BLaER1 treated with 17β-estradiol and CSF1 and Interleukin-3, amounts not matched to agents 10 nM and 100 nM (cell line): ENCODE measurements around the gene AGO4.
"Not testable (repeated sequence)": the region's sequence is repeated elsewhere in the genome, so short reads cannot be mapped to it uniquely, and the experiment has no call there.

Source experiments
- H3K27ac ChIP-seq, 11 experiments: shearing (Covaris generic); formaldehyde crosslinking; 2 replicates each; pipeline ENCODE4 v1.8.1; 2022
- H3K27me3 ChIP-seq, 11 experiments: shearing (Covaris generic); formaldehyde crosslinking; 2 replicates each; pipeline ENCODE4 v1.8.1; 2022
- H3K36me3 ChIP-seq, 11 experiments: shearing (Covaris generic); formaldehyde crosslinking; 2 replicates each; pipeline ENCODE4 v1.8.1; 2022
- H3K4me1 ChIP-seq, 10 experiments: shearing (Covaris generic); formaldehyde crosslinking; 2 replicates each; pipeline ENCODE4 v1.8.1; 2022
- H3K4me2 ChIP-seq, 11 experiments: shearing (Covaris generic); formaldehyde crosslinking; 2 replicates each; pipeline ENCODE4 v1.8.1; 2022
- H3K4me3 ChIP-seq, 10 experiments: shearing (Covaris generic); formaldehyde crosslinking; 2 replicates each; pipeline ENCODE4 v1.8.1; 2022
- H3K9ac ChIP-seq, 11 experiments: shearing (Covaris generic); formaldehyde crosslinking; 2 replicates each; pipeline ENCODE4 v1.8.1; 2022
- H3K9me3 ChIP-seq, 11 experiments: shearing (Covaris generic); formaldehyde crosslinking; replicated peaks in 1 of 11; 2 replicates each; pipeline ENCODE4 v1.8.1; 2022
- H4K20me1 ChIP-seq, 11 experiments: shearing (Covaris generic); formaldehyde crosslinking; 2 replicates each; pipeline ENCODE4 v1.8.1; 2022
- Cebpa-rat ChIP-seq, 11 experiments: shearing (Covaris generic); IDR thresholded peaks; 2 replicates each; pipeline ENCODE4 v1.8.1; 2022

Gene AGO4

DNA sequence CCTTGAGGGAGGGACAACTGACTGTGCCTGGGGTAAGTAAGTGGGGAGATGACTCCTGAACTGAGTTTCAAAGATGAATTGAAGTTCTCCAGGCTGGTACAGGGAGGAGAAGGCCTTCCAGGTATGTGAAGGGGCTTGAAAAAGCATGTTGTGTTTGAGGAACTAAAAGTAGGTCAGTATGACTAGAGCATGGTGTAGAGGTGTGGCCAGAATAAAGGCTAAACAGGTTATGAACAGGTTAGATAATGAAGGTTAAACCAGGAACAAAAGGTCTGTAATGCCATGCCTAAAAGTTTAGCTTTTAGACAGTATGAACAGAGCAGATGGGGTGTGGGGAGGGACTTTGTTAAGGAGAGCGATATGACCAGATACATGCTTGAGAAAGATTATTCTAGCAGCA lies 30.7 kb upstream of the AGO4 start:
- no peak for TF ChIP-seq Cebpa-rat (IDR thresholded peaks at IDR 0.05)
- no peak overlapping the region for H3K27ac ChIP-seq
- H3K9me3 ChIP-seq: no peaks in the 10 kb centered on the region
- H3K4me2 ChIP-seq: no peak overlapping the region
- H3K27me3 ChIP-seq: no peaks in the 10 kb centered on the region
- H3K36me3 ChIP-seq: no peaks in the 10 kb centered on the region
- no peaks in the 10 kb centered on the region for H4K20me1 ChIP-seq
- H3K9ac ChIP-seq: no peak overlapping the region
- no peak overlapping the region for H3K4me3 ChIP-seq
- H3K4me1 ChIP-seq: peaks cover 0 to 7% (median 4%) of the 10 kb centered on the region in 10 experiments; a peak in 5 of 20 replicates

DNA sequence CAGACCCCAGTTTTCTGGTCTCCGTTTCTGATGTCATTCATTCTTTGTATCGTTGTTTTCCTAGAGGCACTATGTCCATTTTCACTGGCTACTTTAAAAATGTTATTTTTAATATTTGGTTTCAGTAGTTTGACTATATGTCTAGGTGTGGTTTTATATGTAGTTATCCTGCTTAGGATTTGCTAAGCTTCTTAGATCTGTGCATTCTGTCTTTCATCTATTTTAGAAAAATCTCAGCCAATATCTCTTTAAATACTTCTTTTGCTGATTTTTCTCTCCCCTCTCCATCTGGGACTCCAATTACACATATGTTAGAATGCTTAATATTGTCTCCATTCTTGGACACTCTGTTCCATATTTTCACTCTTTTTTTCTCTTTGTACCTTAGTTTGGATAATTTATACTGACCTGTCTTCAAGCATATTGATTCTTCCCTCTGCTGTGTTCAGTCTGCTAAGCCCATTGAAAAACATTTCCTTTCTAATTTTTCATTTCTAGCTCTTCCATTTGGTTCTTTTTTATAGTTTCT lies 24.7 kb upstream of the AGO4 start:
- peaks cover 0 to 10% (median 0%) of the 10 kb centered on the region in 10 experiments; a peak in 2 of 20 replicates for H3K4me1 ChIP-seq
- TF ChIP-seq Cebpa-rat (IDR thresholded peaks at IDR 0.05): no peak
- no peaks in the 10 kb centered on the region for H3K9me3 ChIP-seq
- no peak overlapping the region for H3K27ac ChIP-seq
- H3K27me3 ChIP-seq: no peaks in the 10 kb centered on the region
- no peak overlapping the region for H3K9ac ChIP-seq
- H3K4me3 ChIP-seq: no peak overlapping the region
- no peaks in the 10 kb centered on the region for H3K36me3 ChIP-seq
- no peak overlapping the region for H3K4me2 ChIP-seq
- H4K20me1 ChIP-seq: no peaks in the 10 kb centered on the region

DNA sequence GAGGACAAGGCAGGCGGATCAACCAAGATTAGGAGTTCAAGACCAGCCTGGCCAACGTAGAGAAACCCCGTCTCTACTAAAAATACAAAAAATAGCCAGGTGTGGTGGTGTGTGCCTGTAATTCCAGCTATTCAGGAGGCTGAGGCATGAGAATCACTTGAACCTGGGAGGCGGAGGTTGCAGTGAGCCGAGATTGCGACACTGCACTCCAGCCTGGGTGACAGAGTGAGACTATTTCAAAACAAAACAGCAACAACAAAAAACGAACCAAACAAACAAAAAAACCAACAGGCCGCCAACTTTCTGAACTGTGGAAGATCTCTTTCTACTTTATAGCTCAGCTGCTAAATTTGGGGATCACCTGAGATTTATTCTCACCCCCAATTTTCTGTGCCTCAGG lies 23.5 kb upstream of the AGO4 start:
- not testable (repeated sequence) for H3K4me3 ChIP-seq, H3K9me3 ChIP-seq, H3K4me2 ChIP-seq, H3K27ac ChIP-seq, H4K20me1 ChIP-seq, H3K36me3 ChIP-seq, H3K9ac ChIP-seq, H3K27me3 ChIP-seq
- peak in 4 of 11 experiments; percentile 28 to 65 (median 36); a peak in 3 of 22 replicates for TF ChIP-seq Cebpa-rat (IDR thresholded peaks at IDR 0.05)
- H3K4me1 ChIP-seq: peaks cover 0 to 10% (median 0%) of the 10 kb centered on the region in 10 experiments; a peak in 2 of 20 replicates

DNA sequence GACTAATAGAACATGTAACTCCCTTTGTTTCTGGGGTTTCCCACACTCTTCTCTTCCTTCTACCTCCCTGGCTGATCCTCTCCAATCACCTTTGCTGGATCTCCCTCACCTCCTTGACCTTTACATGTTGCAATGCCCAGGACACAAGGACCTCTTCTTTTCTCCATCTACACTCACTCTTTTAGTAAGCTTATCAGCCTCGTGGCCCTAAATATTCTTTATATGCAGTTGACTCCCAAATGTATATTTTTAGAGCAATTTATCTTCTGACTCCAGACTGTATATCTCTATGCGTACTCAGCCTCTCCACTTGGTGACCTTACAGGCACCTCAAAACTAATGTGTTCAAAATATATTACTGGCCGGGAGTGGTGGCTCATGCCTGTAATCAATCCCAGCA lies 19.7 kb upstream of the AGO4 start:
- H3K27me3 ChIP-seq: no peaks in the 10 kb centered on the region
- H3K36me3 ChIP-seq: no peaks in the 10 kb centered on the region
- H3K4me1 ChIP-seq: peaks cover 0 to 10% (median 0%) of the 10 kb centered on the region in 10 experiments; a peak in 2 of 20 replicates
- H3K4me2 ChIP-seq: no peak overlapping the region
- H3K4me3 ChIP-seq: no peak overlapping the region
- H3K27ac ChIP-seq: no peak overlapping the region
- no peaks in the 10 kb centered on the region for H4K20me1 ChIP-seq
- H3K9me3 ChIP-seq: no peaks in the 10 kb centered on the region
- H3K9ac ChIP-seq: no peak overlapping the region
- no peak for TF ChIP-seq Cebpa-rat (IDR thresholded peaks at IDR 0.05)

DNA sequence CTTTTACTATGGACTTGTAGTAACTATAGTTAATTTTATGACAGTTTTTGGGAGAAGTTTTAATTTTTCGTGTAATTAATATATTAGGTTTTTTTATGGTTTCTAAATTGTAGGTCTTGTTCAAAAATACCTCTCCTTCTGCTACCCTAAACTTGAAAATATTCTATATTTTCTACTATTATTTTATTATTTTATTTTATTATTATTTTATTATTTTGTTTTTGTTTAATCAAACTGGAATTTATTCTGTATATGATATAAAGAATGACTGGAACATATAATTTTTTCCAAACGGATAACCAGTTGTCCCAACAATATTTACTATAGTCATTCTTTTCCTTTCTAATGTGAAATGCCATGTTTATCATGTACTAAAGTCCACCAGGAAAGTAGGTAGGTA lies 17.1 kb upstream of the AGO4 start:
- H3K9ac ChIP-seq: no peak overlapping the region
- no peak overlapping the region for H3K4me2 ChIP-seq
- no peak overlapping the region for H3K4me3 ChIP-seq
- TF ChIP-seq Cebpa-rat (IDR thresholded peaks at IDR 0.05): no peak
- H3K27me3 ChIP-seq: no peaks in the 10 kb centered on the region
- H3K36me3 ChIP-seq: no peaks in the 10 kb centered on the region
- H3K9me3 ChIP-seq: no peaks in the 10 kb centered on the region
- no peaks in the 10 kb centered on the region for H4K20me1 ChIP-seq
- H3K4me1 ChIP-seq: no peaks in the 10 kb centered on the region
- no peak overlapping the region for H3K27ac ChIP-seq

DNA sequence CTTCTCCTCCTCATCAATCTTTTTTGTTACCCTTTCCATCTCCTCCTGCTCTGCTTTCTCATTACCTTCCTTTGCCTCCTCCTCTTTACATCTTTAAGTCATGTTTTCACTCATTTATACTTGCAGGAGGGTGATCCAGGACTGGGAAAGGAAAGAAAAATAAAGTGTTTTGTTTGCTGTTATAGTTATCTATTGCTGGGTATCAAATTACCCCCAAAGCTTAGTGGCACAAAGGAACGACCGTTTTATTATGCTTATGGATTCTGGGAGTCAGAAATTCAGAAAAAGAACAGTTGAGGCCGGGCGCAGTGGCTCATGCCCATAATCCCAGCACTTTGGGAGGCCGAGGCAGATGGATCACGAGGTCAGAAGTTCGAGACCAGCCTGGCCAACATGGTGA lies 12.5 kb upstream of the AGO4 start:
- peaks cover 15 to 41% (median 34%) of the 10 kb centered on the region in 10 experiments for H3K4me1 ChIP-seq
- no peaks in the 10 kb centered on the region for H3K27me3 ChIP-seq
- TF ChIP-seq Cebpa-rat (IDR thresholded peaks at IDR 0.05): no peak
- H3K4me3 ChIP-seq: no peak overlapping the region
- H3K9ac ChIP-seq: no peak overlapping the region
- no peaks in the 10 kb centered on the region for H3K36me3 ChIP-seq
- H3K4me2 ChIP-seq: no peak overlapping the region
- no peaks in the 10 kb centered on the region for H4K20me1 ChIP-seq
- H3K9me3 ChIP-seq: no peaks in the 10 kb centered on the region
- no peak overlapping the region for H3K27ac ChIP-seq

DNA sequence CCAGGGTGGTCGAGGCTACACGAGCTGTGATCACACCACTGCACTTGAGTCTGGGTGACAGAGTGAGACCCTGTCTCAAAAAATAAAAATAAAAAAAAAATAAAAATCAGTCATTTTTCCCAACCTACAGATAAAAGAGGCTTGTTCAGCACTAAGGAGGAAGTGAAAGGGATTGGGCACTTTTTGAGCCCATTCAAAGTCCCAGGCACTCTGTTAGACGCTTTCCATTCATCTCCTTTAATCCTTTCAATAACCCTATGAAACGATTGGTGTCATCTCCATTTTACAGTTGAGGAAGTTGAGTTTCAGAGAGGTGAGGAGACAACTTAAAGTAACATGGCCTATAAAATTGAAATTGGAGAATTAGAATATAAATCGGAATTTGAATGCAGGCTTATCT lies 10.4 kb upstream of the AGO4 start:
- peak overlapping the region in 1 of 10 experiments; percentile 24; a peak in 2 of 20 replicates for H3K4me3 ChIP-seq
- peak overlapping the region; percentile 38 to 89 (median 63); a peak in 20 of 22 replicates for H3K4me2 ChIP-seq
- 0 out of 22 replicates have a peak, but pooled peaks cover 0 to 2% (median 0%) of the 10 kb centered on the region in 11 experiments for H3K36me3 ChIP-seq
- peaks cover 15 to 61% (median 47%) of the 10 kb centered on the region in 10 experiments for H3K4me1 ChIP-seq
- H3K9me3 ChIP-seq: peaks cover 0 to 8% (median 0%) of the 10 kb centered on the region in 11 experiments; a peak in 2 of 22 replicates
- H3K27ac ChIP-seq: peak overlapping the region in 9 of 11 experiments; percentile 17 to 99 (median 75); a peak in 15 of 22 replicates
- H3K9ac ChIP-seq: peak overlapping the region in 6 of 11 experiments; percentile 1 to 69 (median 54); a peak in 10 of 22 replicates
- H4K20me1 ChIP-seq: no peaks in the 10 kb centered on the region
- TF ChIP-seq Cebpa-rat (IDR thresholded peaks at IDR 0.05): no peak
- H3K27me3 ChIP-seq: no peaks in the 10 kb centered on the region

DNA sequence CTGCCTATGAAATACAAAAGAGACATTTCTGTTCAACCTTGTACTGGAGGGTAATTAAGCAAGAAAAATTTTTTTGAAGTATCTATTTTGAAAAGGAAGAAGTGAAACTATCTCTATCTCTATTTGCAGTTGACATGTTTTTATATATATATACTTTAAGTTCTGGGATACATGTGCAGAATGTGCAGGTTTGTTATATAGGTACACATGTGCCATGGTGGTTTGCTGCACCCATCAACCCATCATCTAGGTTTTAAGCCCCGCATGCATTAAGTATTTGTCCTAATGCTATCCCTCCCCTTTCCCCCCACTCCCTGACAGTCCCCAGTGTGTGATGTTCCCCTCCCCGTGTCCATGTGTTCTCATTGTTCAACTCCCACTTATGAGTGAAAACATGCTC lies 9.8 kb upstream of the AGO4 start:
- H3K27me3 ChIP-seq, H3K36me3 ChIP-seq, H4K20me1 ChIP-seq, H3K9me3 ChIP-seq: not testable (repeated sequence)
- Histone ChIP-seq H3K9ac (peak overlapping the region in 6 of 11 experiments; percentile 1 to 69 (median 54); a peak in 9 of 22 replicates), H3K4me2 (peak overlapping the region; percentile 38 to 89 (median 63)), H3K4me1 (peaks cover 15 to 68% (median 49%) of the 10 kb centered on the region in 10 experiments), H3K4me3 (peak overlapping the region in 1 of 10 experiments; percentile 24; a peak in 2 of 20 replicates), H3K27ac (peak overlapping the region in 9 of 11 experiments; percentile 36 to 99 (median 83); a peak in 16 of 22 replicates)

DNA sequence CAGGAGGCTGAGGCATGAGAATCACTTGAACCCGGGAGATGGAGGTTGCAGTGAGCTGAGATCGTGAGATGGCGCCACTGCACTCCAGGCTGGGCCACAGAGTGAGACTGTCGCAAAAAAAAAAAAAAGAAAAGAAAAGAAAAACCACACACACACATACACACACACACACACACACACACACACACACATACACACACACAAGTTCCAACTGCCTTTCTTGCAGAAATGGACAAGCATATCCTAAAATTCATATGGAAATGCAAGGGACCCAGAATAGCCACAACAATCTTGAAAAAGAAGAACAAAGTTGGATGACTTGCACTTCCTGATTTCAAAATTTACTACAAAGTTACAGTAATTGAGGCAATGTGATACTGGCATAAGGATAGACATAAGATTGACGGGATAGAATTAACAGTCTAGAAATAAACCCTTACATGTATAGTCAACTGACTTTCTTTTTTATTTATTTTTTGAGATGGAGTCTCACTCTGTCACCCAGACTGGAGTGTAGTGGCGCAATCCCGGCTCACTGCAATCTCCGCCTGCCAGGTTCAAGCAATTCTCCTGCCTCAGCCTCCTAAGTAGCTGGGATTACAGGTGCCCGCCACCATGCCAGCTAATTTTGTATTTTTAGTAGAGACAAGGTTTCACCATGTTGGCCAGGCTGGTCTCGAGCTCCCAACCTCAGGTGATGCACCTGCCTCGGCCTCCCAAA lies 7.5 kb upstream of the AGO4 start:
- H3K9me3 ChIP-seq, H3K36me3 ChIP-seq, H3K27me3 ChIP-seq, H4K20me1 ChIP-seq: not testable (repeated sequence)
- Histone ChIP-seq H3K27ac (peak overlapping the region in 9 of 11 experiments; percentile 58 to 99 (median 88); a peak in 18 of 22 replicates), H3K4me3 (0 out of 20 replicates have a peak overlapping the region, but pooled peaks of 1 of the 10 experiments have one; percentile 31), H3K9ac (peak overlapping the region in 7 of 11 experiments; percentile 37 to 86 (median 72); a peak in 14 of 22 replicates), H3K4me1 (peaks cover 32 to 91% (median 72%) of the 10 kb centered on the region in 10 experiments), H3K4me2 (peak overlapping the region in 8 of 11 experiments; percentile 26 to 89 (median 72); a peak in 16 of 22 replicates)
- TF ChIP-seq Cebpa-rat (IDR thresholded peaks at IDR 0.05): peak in 7 of 11 experiments; percentile 10 to 71 (median 53); a peak in 9 of 22 replicates
